SJSA1 (cell line): ENCODE data around the gene IRGC. TPM values are rescaled to one million over a fixed set of nuclear protein-coding genes. Genes with fewer than 3 reads are reported as not detected.

Experiments
- DNase-seq, 2 experiments: peaks; one replicate each; pipeline ENCODE4 v3.0.0-alpha.2; 2015 to 2020; ENCODE audit warnings: low spot score in 2 of 2, low read depth in 1 of 2
- H3K27ac ChIP-seq: fragments of 250-450 bp; sonication (Bioruptor Pico); 2 replicates; pipeline ENCODE4 v1.5.1; 2020; ENCODE audit warnings: mild to moderate bottlenecking, moderate library complexity
- H3K27me3 ChIP-seq: fragments of 250-450 bp; sonication (Bioruptor Pico); replicated peaks from 2 replicates; pipeline ENCODE4 v1.5.1; 2020; ENCODE audit warnings: mild to moderate bottlenecking, moderate library complexity
- H3K36me3 ChIP-seq: fragments of 250-450 bp; sonication (Bioruptor Pico); 2 replicates; pipeline ENCODE4 v1.5.1; 2020; ENCODE audit warnings: mild to moderate bottlenecking
- H3K4me1 ChIP-seq: fragments of 250-450 bp; sonication (Bioruptor Pico); replicated peaks from 2 replicates; pipeline ENCODE4 v1.6.1; 2021; ENCODE audit warnings: mild to moderate bottlenecking
- H3K4me3 ChIP-seq: fragments of 250-450 bp; sonication (Bioruptor Pico); 2 replicates; pipeline ENCODE4 v1.5.1; 2020; ENCODE audit warnings: mild to moderate bottlenecking
- H3K9me3 ChIP-seq: fragments of 250-450 bp; sonication (Bioruptor Pico); replicated peaks from 2 replicates; pipeline ENCODE4 v1.5.1; 2020; ENCODE audit warnings: mild to moderate bottlenecking
- total RNA-seq: library from RNA; depleted of rRNA; stranded (reverse); fragments of >200 nt; shearing (Covaris generic); gene quantifications from 2 replicates; pipeline ENCODE4 v1.2.3, GENCODE V29; 2014

Gene IRGC
- total RNA-seq, 1 experiment from 2014 or later, result not detected

DNA sequence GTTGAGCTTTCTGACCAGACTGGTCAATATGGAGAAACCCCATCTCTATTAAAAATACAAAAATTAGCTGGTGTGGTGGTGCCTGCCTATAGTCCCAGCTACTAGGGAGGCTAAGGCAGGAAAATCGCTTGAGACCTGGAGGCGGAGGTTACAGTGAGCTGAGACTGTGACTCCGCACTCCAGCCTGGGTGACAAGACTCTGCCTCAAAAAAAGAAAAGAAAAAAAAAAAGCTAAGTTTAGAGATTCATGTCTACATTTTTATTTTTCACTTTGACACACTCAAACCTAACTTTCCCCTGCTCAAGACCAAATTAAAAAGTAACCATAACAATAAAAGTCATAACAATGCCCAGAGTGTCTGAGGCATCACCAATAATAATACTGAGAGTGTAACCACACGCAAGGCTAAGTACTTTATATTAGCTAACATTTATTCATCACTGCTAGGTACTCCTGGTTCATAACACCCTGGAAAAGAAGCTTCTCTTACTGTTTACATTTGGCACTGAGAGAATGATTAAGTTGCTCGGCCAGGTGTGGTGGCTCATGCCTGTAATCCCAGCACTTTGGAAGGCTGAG, 5.7 kb downstream of the IRGC start:
- no peak for DNase-seq
- no peaks in the 10 kb centered on the region for H3K9me3 ChIP-seq
- H3K27me3 ChIP-seq, result no peaks in the 10 kb centered on the region
- no peaks in the 10 kb centered on the region for H3K36me3 ChIP-seq
- no peak overlapping the region for H3K4me3 ChIP-seq
- no peak overlapping the region for H3K27ac ChIP-seq
- no peaks in the 10 kb centered on the region for H3K4me1 ChIP-seq

DNA sequence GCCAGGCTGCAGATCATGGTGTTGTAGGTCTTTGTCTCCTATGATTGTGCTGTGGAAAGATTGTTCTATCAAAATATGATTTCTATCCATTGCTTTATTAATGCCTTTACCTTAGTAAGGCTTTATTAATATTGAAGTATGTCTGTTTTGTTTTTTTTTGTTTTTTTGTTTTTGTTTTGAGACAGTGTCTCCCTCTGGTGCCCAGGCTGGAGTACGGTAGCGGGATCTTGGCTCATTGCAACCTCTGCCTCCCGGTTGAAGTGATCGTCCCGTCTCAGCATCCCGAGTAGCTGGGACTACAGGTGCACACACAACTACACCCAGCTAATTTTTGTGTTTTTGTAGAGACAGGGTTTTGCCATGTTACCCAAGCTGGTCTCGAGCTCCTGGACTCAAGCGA, 7.7 kb downstream of the IRGC start:
- Histone ChIP-seq H3K4me3 (no peak overlapping the region), H3K27ac (no peak overlapping the region), H3K36me3 (peaks cover 4% of the 10 kb centered on the region), H3K27me3 (no peaks in the 10 kb centered on the region), H3K9me3 (no peaks in the 10 kb centered on the region), H3K4me1 (no peaks in the 10 kb centered on the region)
- no peak for DNase-seq

DNA sequence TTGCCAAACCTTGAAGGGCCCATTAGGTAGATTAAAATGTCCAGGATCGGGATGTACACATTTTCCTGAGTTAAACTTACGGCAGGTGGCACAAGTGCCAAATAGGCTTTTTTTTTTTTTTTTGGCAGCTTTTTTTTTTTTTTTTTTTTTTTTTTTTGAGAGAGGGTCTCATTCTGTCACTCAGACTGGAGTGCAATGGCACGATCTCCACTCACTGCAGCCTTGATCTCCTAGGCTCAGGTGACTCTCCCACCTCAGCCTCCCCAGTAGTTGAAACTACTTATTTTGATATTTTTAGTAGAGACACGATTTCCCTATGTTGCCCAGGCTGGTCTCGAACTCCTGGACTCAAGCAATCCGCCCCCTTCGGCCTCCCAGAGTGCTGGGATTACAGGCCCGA, 9.0 kb downstream of the IRGC start:
- DNase-seq, result no peak
- H3K9me3 ChIP-seq, result no peaks in the 10 kb centered on the region
- H3K27ac ChIP-seq, result no peak overlapping the region
- no peak overlapping the region for H3K4me3 ChIP-seq
- H3K36me3 ChIP-seq, result peaks cover 17% of the 10 kb centered on the region
- H3K4me1 ChIP-seq, result no peaks in the 10 kb centered on the region
- H3K27me3 ChIP-seq, result no peaks in the 10 kb centered on the region

DNA sequence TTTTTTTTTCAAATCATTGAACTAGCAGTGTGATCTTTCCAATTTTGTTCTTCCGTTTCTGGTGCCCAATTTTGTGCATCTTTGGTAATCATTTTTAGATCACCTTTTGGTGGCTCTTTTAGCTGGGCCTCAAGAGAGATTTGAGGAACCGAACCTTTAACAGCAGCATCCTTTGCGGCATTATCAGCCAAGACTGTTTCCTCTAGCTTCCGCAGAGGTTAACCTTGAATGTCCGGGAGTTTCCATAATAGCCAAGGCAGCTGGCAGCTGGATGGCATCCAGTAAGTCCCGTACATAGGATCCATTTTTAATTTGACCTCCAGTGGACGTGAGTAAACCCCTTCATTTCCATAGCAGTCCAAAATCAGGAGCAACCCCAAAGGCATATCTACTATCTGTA, 9.6 kb downstream of the IRGC start:
- Histone ChIP-seq H3K36me3 (peaks cover 21% of the 10 kb centered on the region), H3K27me3 (no peaks in the 10 kb centered on the region), H3K4me1 (no peaks in the 10 kb centered on the region), H3K9me3 (no peaks in the 10 kb centered on the region), H3K4me3 (no peak overlapping the region), H3K27ac (no peak overlapping the region)
- no peak for DNase-seq

DNA sequence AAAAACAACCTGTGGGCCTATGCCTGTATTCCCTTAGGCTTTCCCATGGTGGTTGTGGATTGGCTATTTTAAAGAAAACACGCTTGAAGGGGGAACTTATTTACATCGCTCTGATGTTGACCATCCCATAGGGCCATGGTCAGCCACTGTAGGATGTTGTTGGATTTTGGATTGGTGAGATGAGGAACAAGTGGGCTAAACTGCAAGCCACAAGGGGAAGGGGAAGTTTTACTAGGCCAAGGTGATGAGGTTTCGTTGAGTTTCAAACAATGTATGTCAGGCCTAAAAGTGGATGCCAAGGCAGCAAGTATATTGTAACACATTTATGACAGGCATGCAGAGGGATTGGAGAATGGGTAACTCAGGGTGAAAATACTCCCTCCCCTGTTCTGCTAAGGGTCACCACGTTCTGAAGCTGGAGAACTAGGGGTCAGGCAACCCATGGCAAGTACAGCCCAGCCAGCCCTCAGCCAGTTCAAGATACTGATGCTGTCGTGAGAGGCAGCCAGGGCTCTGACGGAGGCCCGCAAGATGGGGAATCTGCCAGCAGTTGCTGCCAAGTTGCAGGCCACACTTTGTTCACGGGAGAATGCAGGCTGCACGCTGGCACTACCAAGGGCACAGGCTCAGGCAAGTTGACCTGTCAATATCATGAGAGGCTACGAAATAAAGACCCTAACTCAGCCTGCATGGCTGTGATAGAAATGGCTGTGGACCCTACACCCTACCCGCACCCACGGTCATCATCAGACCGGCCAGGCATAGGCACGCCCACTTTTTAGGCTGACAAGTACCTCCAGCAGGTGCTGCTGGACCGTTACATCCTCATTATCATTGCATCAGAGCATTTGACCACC, 11.1 kb downstream of the IRGC start:
- H3K27me3 ChIP-seq, result no peaks in the 10 kb centered on the region
- no peak for DNase-seq
- H3K36me3 ChIP-seq, result peaks cover 35% of the 10 kb centered on the region
- no peak overlapping the region for H3K4me3 ChIP-seq
- no peaks in the 10 kb centered on the region for H3K4me1 ChIP-seq
- no peak overlapping the region for H3K27ac ChIP-seq
- no peaks in the 10 kb centered on the region for H3K9me3 ChIP-seq

DNA sequence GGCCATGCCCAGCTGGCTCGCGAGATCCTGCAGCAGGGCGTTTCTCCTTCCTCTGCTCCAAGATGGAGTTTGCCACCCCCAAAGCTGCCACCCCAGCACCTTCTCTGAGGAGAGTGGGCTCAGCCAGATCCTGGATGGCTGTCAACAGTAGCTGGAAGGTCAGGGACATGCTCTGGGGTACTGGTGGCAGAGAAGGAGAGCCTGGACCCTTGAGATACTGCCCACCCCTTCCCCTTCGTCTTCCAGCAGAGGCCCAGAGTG, 11.6 kb downstream of the IRGC start:
- DNase-seq, result no peak
- Histone ChIP-seq H3K4me1 (no peaks in the 10 kb centered on the region), H3K27ac (no peak overlapping the region), H3K9me3 (no peaks in the 10 kb centered on the region), H3K36me3 (peaks cover 41% of the 10 kb centered on the region), H3K4me3 (no peak overlapping the region), H3K27me3 (no peaks in the 10 kb centered on the region)

DNA sequence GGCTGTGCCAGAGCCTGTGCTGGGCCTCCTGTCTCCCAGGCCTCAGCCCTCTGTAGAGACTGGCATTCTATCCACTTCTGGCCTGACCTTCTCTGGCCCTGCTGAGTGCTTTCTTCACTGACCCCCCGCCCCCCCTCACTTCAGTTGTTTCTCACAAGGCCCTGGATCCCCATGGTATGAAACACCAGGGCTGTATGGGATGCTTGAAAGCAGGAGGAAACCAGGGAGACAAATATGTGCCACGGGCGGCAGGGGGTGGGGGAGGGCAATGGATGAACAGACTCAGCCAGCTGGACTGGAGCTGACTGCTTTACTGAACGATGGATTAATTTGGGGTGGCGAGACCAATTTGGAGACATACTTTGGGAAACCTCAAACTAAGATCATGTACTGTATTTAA, 14.0 kb downstream of the IRGC start:
- Histone ChIP-seq H3K4me1 (no peaks in the 10 kb centered on the region), H3K36me3 (peaks cover 65% of the 10 kb centered on the region), H3K27me3 (no peaks in the 10 kb centered on the region), H3K27ac (no peak overlapping the region), H3K9me3 (no peaks in the 10 kb centered on the region), H3K4me3 (no peak overlapping the region)
- no peak for DNase-seq

DNA sequence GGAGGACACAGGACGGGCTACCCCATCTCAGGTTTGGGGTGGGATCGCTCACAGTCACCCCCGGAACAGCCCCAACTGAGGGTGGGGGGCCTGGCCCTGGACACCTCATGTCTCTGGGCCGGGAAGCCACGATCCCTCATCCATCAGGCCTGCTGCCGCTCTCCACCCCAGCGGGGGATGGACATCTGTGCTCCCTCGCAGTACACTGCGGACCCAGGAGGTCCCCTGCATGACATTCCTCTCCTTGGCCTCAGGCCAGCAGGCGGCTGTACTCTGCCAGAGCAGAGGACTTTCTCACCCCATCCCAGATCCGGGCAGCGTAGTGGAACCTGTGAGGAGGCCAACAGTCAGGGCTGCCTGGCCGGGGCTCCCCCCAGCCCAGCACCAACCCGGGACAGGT, 15.5 kb downstream of the IRGC start:
- no peak for DNase-seq
- peaks cover 75% of the 10 kb centered on the region for H3K36me3 ChIP-seq
- no peak overlapping the region for H3K27ac ChIP-seq
- H3K27me3 ChIP-seq, result no peaks in the 10 kb centered on the region
- no peaks in the 10 kb centered on the region for H3K4me1 ChIP-seq
- H3K4me3 ChIP-seq, result no peak overlapping the region
- H3K9me3 ChIP-seq, result no peaks in the 10 kb centered on the region

DNA sequence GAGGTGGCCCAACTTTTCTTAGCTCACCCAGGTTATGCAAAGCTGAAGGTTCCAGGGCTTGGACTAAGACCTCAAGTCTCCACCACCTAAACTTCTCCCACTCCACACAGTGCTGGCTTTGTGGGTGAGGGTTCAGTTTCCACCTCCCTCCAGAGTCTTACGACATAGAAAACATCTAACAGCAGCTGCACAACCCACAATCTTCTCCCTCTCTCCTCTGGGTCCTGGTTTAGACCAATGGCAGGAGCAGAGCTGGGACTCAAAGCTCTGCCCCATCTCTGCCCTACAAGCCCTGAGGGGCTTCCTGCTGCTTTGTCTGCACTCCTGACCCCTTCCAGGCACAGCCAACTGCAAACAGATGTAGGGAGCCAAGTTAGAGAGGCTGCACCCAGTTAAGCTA, 16.0 kb downstream of the IRGC start:
- peaks cover 80% of the 10 kb centered on the region for H3K36me3 ChIP-seq
- H3K27me3 ChIP-seq, result no peaks in the 10 kb centered on the region
- no peak overlapping the region for H3K27ac ChIP-seq
- no peaks in the 10 kb centered on the region for H3K9me3 ChIP-seq
- H3K4me1 ChIP-seq, result no peaks in the 10 kb centered on the region
- no peak overlapping the region for H3K4me3 ChIP-seq
- no peak for DNase-seq

DNA sequence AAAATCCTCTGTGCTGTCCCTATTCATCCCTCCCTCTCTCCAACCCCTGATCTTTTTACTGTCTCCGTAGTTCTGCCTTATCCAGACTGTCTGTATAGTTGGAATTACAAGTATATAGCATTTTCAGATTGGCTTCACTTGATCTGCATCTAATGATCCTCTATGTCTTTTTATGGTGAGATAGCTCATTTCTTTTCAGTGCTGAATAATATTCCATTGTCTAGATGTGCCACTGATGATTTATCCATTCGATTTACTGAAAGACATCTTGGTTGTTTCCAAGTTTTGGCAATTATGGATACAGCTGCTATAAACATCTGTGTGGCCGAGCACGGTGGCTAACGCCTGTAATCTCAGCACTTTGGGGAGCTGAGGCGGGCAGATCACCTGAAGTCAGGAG, 19.1 kb downstream of the IRGC start:
- Histone ChIP-seq H3K36me3 (peaks cover 89% of the 10 kb centered on the region), H3K27me3 (no peaks in the 10 kb centered on the region), H3K27ac (no peak overlapping the region), H3K4me3 (no peak overlapping the region), H3K4me1 (no peaks in the 10 kb centered on the region), H3K9me3 (no peaks in the 10 kb centered on the region)
- DNase-seq, result no peak

DNA sequence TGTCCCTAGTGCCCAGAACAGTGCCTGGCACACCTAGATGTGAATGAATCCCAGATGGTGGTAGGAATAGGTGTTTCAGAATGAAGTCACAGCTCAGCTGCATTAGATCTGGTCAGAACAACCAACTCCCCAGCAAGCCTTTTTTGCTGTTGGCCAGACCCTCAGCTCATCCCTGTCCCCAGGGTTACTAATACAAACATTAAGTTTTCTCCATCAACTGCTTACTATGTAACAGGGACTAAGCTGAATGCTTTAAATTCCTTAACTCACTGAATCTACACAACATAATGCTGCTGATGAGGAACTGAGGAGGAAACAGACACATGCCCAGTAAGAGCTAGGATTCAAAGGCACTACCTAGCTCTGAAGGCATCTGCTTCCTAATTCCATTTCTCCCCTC, 20.1 kb downstream of the IRGC start:
- no peaks in the 10 kb centered on the region for H3K4me1 ChIP-seq
- no peak for DNase-seq
- no peak overlapping the region for H3K27ac ChIP-seq
- H3K36me3 ChIP-seq, result peaks cover 92% of the 10 kb centered on the region
- no peaks in the 10 kb centered on the region for H3K9me3 ChIP-seq
- no peaks in the 10 kb centered on the region for H3K27me3 ChIP-seq
- H3K4me3 ChIP-seq, result no peak overlapping the region

DNA sequence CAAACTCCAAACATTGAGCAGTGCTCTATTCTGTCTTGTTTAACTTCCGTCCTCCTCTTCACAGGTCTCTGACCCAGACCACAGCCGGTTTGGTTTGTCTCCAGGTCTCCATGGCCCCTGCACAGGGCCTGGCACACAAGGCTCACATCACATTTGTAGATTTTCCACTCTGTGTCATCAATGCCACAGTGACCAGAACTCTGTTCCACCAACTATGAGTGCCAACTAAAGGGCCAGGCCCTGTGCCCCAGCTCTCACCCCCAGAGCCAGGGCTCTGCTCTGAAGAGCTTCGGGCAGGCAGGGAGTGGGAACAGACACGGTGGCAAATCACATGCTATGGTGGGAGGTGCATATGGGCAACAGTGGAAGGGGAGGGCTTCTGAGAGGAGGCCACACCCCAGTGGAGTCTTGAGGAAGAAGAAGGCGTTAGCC, 22.9 kb downstream of the IRGC start:
- no peak for DNase-seq

DNA sequence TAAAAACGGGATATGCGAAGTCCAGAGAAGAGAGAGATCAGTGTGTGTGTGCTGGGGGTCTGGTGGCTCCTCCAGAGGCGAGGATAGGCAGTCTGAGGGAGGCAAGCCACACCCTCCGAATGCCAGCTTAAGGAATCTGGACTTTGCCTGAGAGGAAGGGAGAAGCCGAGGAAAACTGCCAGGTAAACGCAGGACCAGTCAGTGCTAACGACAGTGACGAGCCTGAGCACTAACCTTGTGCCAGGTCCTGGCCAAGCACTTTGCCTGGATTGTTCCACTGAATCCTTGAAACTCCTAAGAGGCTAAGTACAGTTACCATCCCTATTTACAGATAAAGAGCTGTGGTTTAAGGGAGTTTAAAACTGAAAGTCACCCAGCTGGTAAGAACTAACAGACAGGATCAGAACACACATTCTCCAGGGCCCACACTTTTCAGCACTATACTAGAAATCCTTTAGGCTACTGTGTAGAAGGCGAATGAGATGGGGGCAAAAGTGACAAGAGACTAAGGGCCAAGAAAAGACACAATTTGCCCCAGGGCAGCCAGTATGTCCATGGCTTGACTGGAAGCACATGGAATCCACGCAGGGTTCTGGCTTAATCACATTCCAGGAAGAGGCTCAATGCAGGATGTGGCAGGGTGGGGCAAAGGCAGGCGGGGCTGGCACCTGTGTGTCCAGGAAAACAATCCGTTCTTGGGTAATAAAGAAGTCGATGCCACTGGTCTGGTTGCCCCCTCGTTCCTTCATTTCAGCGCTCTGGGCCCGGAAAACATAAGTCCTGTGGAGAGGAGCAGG, 23.8 kb downstream of the IRGC start:
- H3K4me3 ChIP-seq, result no peak overlapping the region
- DNase-seq, result no peak
- H3K36me3 ChIP-seq, result peaks cover 92% of the 10 kb centered on the region
- H3K9me3 ChIP-seq, result no peaks in the 10 kb centered on the region
- no peak overlapping the region for H3K27ac ChIP-seq
- H3K27me3 ChIP-seq, result no peaks in the 10 kb centered on the region
- no peaks in the 10 kb centered on the region for H3K4me1 ChIP-seq

More for the DNA sequence above, 22.9 kb downstream of the IRGC start:
- Histone ChIP-seq H3K36me3 (peaks cover 92% of the 10 kb centered on the region), H3K4me1 (no peaks in the 10 kb centered on the region), H3K4me3 (no peak overlapping the region), H3K9me3 (no peaks in the 10 kb centered on the region), H3K27ac (no peak overlapping the region), H3K27me3 (no peaks in the 10 kb centered on the region)

DNA sequence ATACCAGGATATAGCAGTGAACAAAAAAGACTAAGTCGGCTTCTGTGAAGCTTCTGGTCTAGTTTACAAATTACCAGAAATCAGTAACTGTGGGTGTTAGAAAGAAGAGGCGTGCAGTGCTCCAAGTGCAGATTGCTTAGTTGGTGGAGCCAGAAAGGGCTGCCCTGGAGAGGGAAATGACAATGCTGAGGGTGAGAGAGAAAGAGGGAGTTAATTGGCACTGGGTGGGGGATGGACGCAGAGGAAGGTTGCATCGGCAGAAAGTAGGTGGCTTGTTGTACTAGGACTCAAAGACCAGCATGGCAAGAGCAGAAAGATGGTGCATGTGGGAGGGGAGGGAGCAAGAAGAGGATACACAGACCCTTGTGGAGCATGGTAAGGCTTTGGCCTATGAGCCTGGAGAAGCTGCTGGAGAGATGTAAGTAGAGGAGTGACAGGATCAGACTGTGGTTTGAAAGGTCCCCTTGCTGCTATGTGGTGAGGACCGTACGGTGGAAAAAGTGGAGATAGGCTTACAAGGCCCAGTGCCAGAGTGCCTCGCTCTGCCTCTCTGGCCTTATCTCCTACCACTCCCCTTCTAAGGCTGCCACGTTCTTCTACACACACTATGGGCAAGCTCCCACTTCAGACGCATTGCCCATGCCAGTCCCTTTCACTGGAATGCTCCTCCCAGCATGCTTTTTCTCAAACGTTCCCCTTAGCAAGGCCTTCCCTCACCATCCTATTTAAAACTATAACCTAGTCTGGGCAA, 25.4 kb downstream of the IRGC start:
- Histone ChIP-seq H3K4me1 (no peaks in the 10 kb centered on the region), H3K4me3 (no peak overlapping the region), H3K9me3 (no peaks in the 10 kb centered on the region), H3K27ac (no peak overlapping the region), H3K27me3 (no peaks in the 10 kb centered on the region), H3K36me3 (peaks cover 96% of the 10 kb centered on the region)
- DNase-seq, result no peak
